Effector memory CD8-positive, alpha-beta T cell (primary cell): ENCODE measurements around the gene PLEKHA7.
"Not testable (repeated sequence)": the region's sequence is repeated elsewhere in the genome, so short reads cannot be mapped to it uniquely, and the experiment has no call there.

Experiments
- ATAC-seq: fragments of 150-1000 bp; cut with Tn5 transposase; replicated peaks from 2 replicates; pipeline ENCODE4 v1.10.0; 2021; ENCODE audit warnings: mild to moderate bottlenecking, moderate library complexity
- DNase-seq, 3 experiments: peaks; one replicate each; pipeline ENCODE4 v3.0.0; 2021
- H3K27ac Mint-ChIP-seq, 2 donors: one replicate each; pipeline ENCODE4 v1.8.0; 2022; ENCODE audit warnings: mild to moderate bottlenecking in 2 of 2, mixed read lengths in 2 of 2, moderate library complexity in 2 of 2
- H3K27me3 Mint-ChIP-seq, 2 donors: one replicate each; pipeline ENCODE4 v1.8.0; 2022; ENCODE audit warnings: mixed read lengths in 2 of 2
- H3K36me3 Mint-ChIP-seq: one replicate; pipeline ENCODE4 v1.8.0; 2022; ENCODE audit warnings: mild to moderate bottlenecking, moderate library complexity, mixed read lengths; ENCODE audit not compliant: insufficient read depth
- H3K4me1 Mint-ChIP-seq, 2 donors: one replicate each; pipeline ENCODE4 v1.8.0; 2022; ENCODE audit warnings: low read depth in 2 of 2, mixed read lengths in 2 of 2
- H3K4me3 Mint-ChIP-seq, 2 donors: one replicate each; pipeline ENCODE4 v1.8.0; 2022; ENCODE audit warnings: mild to moderate bottlenecking in 2 of 2, mixed read lengths in 2 of 2, moderate library complexity in 2 of 2
- H3K9me3 Mint-ChIP-seq, 2 donors: one replicate each; pipeline ENCODE4 v1.8.0; 2022; ENCODE audit warnings: mixed read lengths in 2 of 2

The PLEKHA7 gene

GRCh38 chr11:16880184-16880801 lies 133.9 kb downstream of the PLEKHA7 start:
- Mint-ChIP-seq H3K4me3 (no peak overlapping the region), H3K9me3 (no peaks in the 10 kb centered on the region), H3K4me1 (no peaks in the 10 kb centered on the region), H3K27me3 (peaks cover 23 to 52% of the 10 kb centered on the region in 2 donors), H3K36me3 (no peaks in the 10 kb centered on the region), H3K27ac (no peak overlapping the region)
- ATAC-seq (no peak), DNase-seq (no peak)

DNA sequence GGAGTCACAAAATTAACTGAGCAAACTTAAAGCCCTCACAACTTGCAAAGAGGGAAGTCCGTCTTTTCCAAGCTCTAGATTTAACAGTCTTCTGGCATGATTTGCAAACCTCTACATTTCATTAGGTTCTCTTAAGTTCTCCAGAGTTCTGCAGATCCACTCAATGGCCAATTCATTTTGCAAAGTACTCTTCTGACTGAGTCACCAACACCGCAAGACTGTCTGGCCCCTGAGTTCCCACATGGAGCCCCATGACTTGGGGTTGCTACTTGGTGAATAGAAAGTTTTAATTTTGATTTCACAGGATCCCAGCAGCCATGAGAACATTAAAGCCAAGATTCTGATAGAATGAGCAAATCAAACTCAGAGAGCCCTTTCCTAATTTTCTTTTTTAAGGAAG lies 134.5 kb downstream of the PLEKHA7 start:
- Mint-ChIP-seq H3K4me3 (no peak overlapping the region), H3K27me3 (peaks cover 23 to 52% of the 10 kb centered on the region in 2 donors), H3K9me3 (no peaks in the 10 kb centered on the region), H3K27ac (no peak overlapping the region), H3K36me3 (no peaks in the 10 kb centered on the region), H3K4me1 (no peaks in the 10 kb centered on the region)
- no peak for ATAC-seq
- DNase-seq = no peak

- ATAC-seq = no peak
- Mint-ChIP-seq H3K27ac (no peak overlapping the region), H3K9me3 (no peaks in the 10 kb centered on the region), H3K27me3 (peaks cover 23 to 35% of the 10 kb centered on the region in 2 donors), H3K4me3 (no peak overlapping the region), H3K36me3 (no peaks in the 10 kb centered on the region), H3K4me1 (no peaks in the 10 kb centered on the region)
- no peak for DNase-seq
Measured at GRCh38 chr11:16876837-16877236, 137.4 kb downstream of the PLEKHA7 start.

DNA sequence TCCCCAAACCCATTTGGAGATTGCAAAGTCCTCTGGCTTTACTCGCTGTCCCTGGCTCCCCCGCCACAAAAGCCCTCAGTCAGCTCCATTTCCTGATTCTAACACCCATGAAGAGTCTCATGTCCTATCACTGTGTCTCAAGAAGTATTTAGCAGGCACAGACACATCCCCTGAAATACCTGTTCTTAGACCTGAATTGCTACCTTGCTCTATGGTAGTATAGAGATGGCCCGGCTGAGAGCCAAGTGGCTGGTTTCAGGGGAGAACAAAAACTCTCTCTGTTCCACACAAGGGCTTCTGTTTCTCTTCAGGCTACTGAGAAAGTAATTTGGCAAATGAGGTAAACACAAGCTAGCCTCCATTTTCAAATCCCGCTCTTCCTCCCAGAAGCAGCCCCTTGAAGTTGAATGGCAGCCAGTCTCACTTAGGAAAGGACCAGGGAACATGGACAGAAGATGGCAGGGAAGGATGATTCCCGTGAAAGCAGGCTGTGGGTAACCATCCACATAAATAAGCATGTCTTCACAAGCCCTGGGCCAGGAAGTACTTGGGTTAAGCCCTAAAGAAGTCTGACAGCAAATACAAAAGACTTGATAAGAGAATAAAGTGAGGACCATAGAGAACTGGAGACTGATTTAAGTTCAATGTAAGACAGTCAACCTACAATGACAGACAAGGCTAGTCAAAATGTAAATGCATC lies 138.0 kb downstream of the PLEKHA7 start:
- ATAC-seq = no peak
- Mint-ChIP-seq H3K27me3 (peaks cover 16 to 28% of the 10 kb centered on the region in 2 donors), H3K36me3 (no peaks in the 10 kb centered on the region)

GRCh38 chr11:16874275-16874975 lies 139.8 kb downstream of the PLEKHA7 start:
- Mint-ChIP-seq H3K4me3 (no peak overlapping the region), H3K27me3 (peaks cover 13 to 27% of the 10 kb centered on the region in 2 donors), H3K9me3 (no peaks in the 10 kb centered on the region), H3K36me3 (no peaks in the 10 kb centered on the region), H3K4me1 (no peaks in the 10 kb centered on the region), H3K27ac (no peak overlapping the region)
- no peak for DNase-seq
- no peak for ATAC-seq

More for the DNA sequence above, 138.0 kb downstream of the PLEKHA7 start:
- H3K9me3 Mint-ChIP-seq = no peaks in the 10 kb centered on the region
- H3K4me1 Mint-ChIP-seq = no peaks in the 10 kb centered on the region
- DNase-seq = no peak
- no peak overlapping the region for H3K4me3 Mint-ChIP-seq
- H3K27ac Mint-ChIP-seq = no peak overlapping the region

GRCh38 chr11:16873289-16873688 lies 140.9 kb downstream of the PLEKHA7 start:
- Mint-ChIP-seq H3K4me3 (no peak overlapping the region), H3K27ac (no peak overlapping the region), H3K36me3 (no peaks in the 10 kb centered on the region), H3K9me3 (no peaks in the 10 kb centered on the region), H3K27me3 (peaks cover 13 to 21% of the 10 kb centered on the region in 2 donors), H3K4me1 (no peaks in the 10 kb centered on the region)
- ATAC-seq (no peak), DNase-seq (no peak)

DNA sequence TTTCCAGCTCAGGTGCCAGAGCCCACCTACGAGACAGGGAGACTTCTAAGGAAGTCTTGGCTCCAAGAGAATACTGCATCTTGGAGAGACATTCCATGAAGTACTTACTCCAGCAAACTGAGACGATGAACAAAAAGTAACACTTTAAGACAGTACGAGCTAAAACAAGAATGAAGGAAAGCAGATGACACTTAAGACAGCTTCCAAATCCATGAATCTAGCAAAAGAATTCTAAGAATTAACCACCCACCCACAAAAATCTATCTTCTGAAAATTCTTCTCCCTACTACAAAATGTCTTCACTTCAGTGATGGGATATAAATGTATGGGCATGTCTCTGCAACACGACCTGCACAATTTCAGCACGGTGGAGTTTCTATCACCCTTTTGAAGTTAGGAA lies 142.8 kb downstream of the PLEKHA7 start:
- Mint-ChIP-seq H3K36me3 (no peaks in the 10 kb centered on the region), H3K9me3 (no peaks in the 10 kb centered on the region), H3K4me3 (no peak overlapping the region), H3K4me1 (no peaks in the 10 kb centered on the region), H3K27ac (peak overlapping the region in 1 of 2 donors; percentile 21), H3K27me3 (peaks cover 6 to 8% of the 10 kb centered on the region in 2 donors)
- ATAC-seq (no peak), DNase-seq (no peak)

DNA sequence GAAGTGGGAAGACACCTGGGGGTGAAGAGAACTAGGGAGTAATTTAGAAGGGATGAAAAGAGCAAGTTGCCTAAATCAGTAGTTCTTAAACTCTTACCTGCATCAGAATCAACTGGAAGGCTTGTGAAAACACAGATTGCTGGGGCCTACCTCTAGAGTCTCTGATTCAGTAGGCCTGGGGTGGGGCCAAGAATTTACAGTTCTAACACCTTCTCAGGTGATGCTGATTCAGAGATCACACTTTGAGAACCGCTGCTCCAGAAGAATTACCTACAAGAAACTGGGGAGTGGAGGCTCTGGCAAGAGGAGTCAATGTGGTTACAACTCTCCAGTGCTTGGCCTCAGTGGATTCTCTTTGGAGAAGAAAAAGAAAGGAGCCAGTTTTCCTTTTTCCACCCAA lies 147.1 kb downstream of the PLEKHA7 start:
- DNase-seq = no peak
- H3K4me1 Mint-ChIP-seq = peaks cover 0 to 1% of the 10 kb centered on the region in 2 donors
- no peak for ATAC-seq
- H3K4me3 Mint-ChIP-seq = no peak overlapping the region
- peaks cover 0 to 1% of the 10 kb centered on the region in 2 donors for H3K9me3 Mint-ChIP-seq
- no peaks in the 10 kb centered on the region for H3K36me3 Mint-ChIP-seq
- peak overlapping the region in 1 of 2 donors; percentile 64 for H3K27ac Mint-ChIP-seq
- peaks cover 11 to 14% of the 10 kb centered on the region in 2 donors for H3K27me3 Mint-ChIP-seq

GRCh38 chr11:16864428-16864827 lies 149.8 kb downstream of the PLEKHA7 start:
- ATAC-seq, DNase-seq, H3K4me1 Mint-ChIP-seq, H3K4me3 Mint-ChIP-seq, H3K36me3 Mint-ChIP-seq, H3K27ac Mint-ChIP-seq, H3K9me3 Mint-ChIP-seq: not testable (repeated sequence)
- H3K27me3 Mint-ChIP-seq = peaks cover 16 to 21% of the 10 kb centered on the region in 2 donors

DNA sequence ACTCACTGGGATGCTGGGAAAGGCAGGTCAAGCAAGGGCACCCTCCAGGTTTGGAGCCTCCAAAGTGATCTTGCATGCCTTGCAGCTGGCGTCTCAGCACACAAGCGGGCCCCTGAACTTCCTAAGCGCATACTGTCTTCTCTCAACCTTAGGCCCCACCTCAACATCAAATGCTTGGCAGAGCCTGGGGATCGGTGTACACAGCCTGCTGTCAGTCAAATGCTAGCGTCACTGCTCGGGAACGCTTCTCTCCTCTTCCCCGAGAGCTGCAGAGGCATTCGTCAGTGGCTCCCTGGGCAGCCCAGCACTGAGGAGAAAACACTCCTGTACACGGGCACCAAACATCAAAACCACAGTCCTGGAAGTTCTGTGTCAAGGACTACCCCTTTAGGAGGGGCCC lies 150.8 kb downstream of the PLEKHA7 start:
- ATAC-seq = no peak
- Mint-ChIP-seq H3K4me1 (peaks cover 0 to 4% of the 10 kb centered on the region in 2 donors), H3K27me3 (peaks cover 16 to 27% of the 10 kb centered on the region in 2 donors), H3K36me3 (no peaks in the 10 kb centered on the region), H3K27ac (no peak overlapping the region), H3K9me3 (peaks cover 0 to 1% of the 10 kb centered on the region in 2 donors), H3K4me3 (no peak overlapping the region)
- DNase-seq = no peak

DNA sequence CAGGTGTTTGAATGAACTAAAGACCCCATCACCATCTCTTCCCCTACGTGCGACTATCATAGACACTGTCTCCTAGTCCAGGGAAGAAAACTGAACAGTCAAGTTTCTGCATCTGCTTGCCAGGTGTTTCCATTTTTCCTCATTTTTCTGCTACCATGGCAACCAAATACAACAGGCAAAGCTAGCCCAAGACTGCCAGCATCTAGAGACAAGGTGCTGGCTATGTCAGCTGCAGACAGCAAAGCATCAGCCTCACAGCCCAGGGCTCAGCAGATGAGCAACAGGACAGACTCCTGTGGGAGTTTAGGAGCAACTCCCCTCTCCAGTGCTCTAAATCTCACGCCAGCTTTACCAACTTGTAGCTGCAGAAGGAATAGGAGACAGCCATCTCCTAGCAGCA lies 151.5 kb downstream of the PLEKHA7 start:
- H3K27ac Mint-ChIP-seq = no peak overlapping the region
- no peaks in the 10 kb centered on the region for H3K36me3 Mint-ChIP-seq
- no peak for ATAC-seq
- no peak for DNase-seq
- peaks cover 0 to 4% of the 10 kb centered on the region in 2 donors for H3K4me1 Mint-ChIP-seq
- H3K27me3 Mint-ChIP-seq = peaks cover 16 to 27% of the 10 kb centered on the region in 2 donors
- H3K4me3 Mint-ChIP-seq = no peak overlapping the region
- peaks cover 0 to 1% of the 10 kb centered on the region in 2 donors for H3K9me3 Mint-ChIP-seq

- Mint-ChIP-seq H3K9me3 (peaks cover 0 to 1% of the 10 kb centered on the region in 2 donors), H3K4me1 (peaks cover 0 to 4% of the 10 kb centered on the region in 2 donors)
- no peak for ATAC-seq
Measured at GRCh38 chr11:16861862-16862261, 152.4 kb downstream of the PLEKHA7 start.

DNA sequence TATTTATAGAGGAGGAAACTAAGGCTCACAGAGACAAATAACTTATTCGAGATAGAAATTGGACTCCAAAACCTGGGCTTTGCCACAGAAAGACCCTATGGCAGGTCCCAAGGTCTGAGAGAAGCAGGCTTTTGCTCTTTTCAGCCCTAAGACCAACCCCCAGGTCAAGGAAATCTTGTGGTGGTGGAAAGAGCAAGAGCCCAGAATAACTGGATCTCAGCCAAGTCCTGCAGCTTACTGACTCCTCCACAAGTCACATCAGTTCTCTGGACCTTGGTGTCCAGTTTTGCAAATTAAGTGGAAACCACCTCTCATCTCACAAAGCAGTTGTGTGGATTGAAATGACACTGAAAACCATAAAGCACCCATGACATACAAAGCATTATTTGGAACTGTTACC lies 153.6 kb downstream of the PLEKHA7 start:
- DNase-seq = no peak
- no peak overlapping the region for H3K27ac Mint-ChIP-seq
- peaks cover 16 to 34% of the 10 kb centered on the region in 2 donors for H3K27me3 Mint-ChIP-seq
- peaks cover 0 to 4% of the 10 kb centered on the region in 2 donors for H3K4me1 Mint-ChIP-seq
- no peak overlapping the region for H3K4me3 Mint-ChIP-seq
- H3K36me3 Mint-ChIP-seq = peaks cover 1% of the 10 kb centered on the region
- ATAC-seq = no peak
- H3K9me3 Mint-ChIP-seq = peaks cover 0 to 1% of the 10 kb centered on the region in 2 donors

More at GRCh38 chr11:16861862-16862261, 152.4 kb downstream of the PLEKHA7 start:
- no peak overlapping the region for H3K27ac Mint-ChIP-seq
- H3K4me3 Mint-ChIP-seq = no peak overlapping the region
- peaks cover 16 to 27% of the 10 kb centered on the region in 2 donors for H3K27me3 Mint-ChIP-seq
- no peaks in the 10 kb centered on the region for H3K36me3 Mint-ChIP-seq
- no peak for DNase-seq
